COLO829 (cell line): ENCODE measurements around the gene COL4A2.

Experiments
- DNase-seq: peaks from one replicate; pipeline ENCODE4 v3.0.0; 2012; ENCODE audit warnings: low spot score

The COL4A2 gene

DNA sequence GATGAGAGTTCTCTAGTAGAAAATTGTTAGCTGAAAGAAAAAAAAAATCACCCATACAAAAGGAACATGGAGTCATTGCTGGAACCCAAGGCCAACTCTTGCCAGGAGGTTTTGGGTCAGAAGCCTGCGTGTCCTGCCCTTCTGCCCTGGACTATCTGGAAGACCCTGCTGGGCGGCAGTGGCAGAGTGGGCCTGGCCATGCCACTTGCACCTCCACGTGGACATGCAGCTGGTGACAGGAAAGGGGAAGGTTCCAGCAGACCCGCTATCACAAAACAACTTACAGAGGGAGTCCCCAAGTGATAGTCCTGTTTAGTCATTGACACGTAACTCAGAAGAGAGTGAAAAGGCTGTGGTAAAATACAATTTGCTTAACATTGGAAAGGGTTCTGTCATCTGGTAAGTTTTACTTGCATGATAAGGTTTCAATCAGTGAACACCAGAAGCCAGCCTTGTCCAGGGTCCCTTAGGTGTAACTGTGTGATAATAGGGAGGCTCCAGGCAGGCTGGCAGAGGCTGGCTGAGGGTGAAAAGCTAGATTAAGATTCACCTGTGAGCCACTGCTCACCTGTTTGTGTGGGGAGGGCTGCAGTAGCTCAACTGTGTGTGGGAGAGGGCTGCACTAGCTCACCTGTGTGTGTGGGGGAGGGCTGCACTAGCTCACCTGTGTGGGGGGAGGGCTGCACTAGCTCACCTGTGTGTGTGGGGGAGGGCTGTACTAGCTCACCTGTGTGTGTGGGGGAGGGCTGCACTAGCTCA lies 47.8 kb downstream of the COL4A2 start:
- no peak for DNase-seq

- DNase-seq, result no peak
Measured at GRCh38 chr13:110356362-110356761, 49.3 kb downstream of the COL4A2 start.

DNA sequence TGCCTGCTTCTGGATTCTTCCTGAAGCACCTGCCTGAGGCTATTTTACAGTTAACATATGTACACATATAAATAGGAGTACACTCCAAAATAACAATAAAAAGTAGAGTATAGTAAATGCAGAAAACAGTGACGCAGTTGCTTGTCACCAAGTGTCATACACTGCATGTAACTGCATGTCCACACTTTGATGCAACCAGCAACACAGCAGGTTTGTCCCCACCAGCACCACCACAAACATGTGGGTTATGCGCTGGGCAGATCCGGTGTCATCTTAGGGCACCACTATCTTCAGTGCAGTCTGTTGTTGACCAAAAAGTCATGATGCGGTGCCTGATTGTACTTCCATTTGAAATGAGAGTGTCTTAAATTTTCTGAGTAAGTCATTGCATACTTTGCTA lies 51.3 kb downstream of the COL4A2 start:
- no peak for DNase-seq

GRCh38 chr13:110359840-110360301 lies 52.8 kb downstream of the COL4A2 start:
- no peak for DNase-seq

DNA sequence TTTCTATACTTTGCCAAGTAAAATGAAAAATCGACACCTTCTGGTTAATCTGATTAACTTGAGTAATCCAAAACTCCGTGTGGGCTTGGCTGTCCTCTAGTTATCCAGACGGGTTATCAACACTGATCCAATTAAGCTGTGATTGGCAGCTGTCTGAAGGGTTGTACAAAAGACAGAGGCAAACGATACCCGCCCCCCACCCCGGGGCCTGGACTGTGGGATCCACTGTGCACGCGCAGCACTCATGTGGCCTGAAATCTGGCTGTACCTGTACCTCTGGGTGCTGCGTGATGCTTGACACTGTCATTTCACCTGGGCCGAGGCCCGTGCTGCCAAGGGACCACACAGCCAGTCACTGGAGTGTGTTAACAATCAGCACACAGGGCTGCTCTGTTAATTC lies 53.5 kb downstream of the COL4A2 start:
- no peak for DNase-seq

- no peak for DNase-seq
Measured at GRCh38 chr13:110361365-110361911, 54.4 kb downstream of the COL4A2 start.

DNA sequence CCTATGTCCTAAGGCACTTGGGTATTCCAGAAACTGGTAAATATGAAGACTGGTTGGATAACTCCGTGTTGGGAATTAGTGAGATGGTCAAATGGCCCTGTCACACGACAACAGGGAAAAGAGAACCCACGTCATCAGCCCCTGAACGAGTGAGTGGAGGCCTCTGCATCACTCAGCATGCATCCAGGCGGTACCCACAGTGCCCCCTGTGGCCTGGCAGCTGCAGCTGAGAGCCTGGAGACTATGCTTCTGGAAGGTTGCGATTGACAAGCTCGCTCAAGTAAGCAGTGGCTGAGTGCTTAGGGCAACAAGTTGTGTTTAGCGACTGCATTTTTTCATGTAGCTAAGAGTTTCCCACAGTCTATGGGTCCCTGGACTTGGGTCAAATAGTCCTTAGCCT lies 55.9 kb downstream of the COL4A2 start:
- DNase-seq, result no peak

- no peak for DNase-seq
Measured at GRCh38 chr13:110364081-110364480, 57.0 kb downstream of the COL4A2 start.

DNA sequence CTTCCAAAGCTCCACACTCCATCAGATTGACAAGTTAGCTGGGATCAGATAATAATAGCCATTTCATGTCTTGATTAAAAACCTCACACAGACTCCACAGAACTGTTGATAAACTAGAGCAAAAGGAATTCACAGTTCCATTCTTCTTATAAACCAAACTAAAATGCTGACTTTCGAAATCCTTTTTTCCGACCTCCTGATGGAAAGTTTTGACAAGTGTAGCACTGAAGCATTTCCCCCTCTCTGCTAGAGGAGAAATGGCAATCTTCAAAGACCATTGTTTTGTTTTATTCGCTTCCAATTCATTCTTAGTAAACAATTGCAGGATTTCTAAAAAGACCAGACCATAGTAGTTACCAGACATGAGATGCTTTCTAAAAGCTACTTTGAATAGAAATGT lies 58.8 kb downstream of the COL4A2 start:
- DNase-seq, result no peak

DNA sequence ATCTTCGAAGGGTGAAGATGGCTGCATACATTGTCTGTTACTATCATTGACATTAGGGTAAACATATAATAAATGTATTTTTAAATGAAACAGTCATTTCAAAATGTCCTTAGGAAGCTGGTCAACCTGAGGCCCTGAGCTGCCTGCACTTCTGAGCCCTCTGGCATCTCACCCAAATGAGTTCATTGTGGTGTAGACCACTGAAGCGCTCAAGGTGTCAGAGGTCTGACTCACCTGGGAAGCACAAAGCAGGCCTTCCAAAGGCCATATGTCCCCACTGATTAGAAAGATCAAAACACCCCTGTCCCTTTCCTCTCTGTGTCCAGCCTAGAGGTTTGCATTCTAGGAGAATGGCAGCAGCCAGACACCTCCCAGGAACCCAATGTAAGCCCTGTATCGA lies 59.6 kb downstream of the COL4A2 start:
- no peak for DNase-seq

DNA sequence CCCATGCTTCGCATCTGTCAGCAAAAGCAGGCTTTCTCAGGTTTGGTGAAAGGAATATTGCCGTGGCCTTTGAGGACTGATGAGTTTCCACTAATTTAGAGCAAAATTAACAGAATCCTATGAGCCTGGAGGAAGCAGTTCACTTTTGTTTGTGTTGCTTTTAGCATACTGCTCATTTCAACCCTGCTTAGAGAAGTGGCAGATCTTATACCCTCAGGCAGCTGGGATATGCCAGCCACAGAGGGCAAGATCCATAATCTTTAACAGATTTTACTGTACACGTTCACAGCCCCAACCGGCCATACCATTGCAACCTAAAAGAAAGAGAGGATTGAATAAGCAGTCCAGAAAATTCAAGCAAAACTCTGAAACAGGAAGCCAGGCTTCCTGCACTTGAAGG lies 60.5 kb downstream of the COL4A2 start:
- peak; percentile 21 for DNase-seq

GRCh38 chr13:110368408-110368807 lies 61.3 kb downstream of the COL4A2 start:
- no peak for DNase-seq

GRCh38 chr13:110369400-110369799 lies 62.3 kb downstream of the COL4A2 start:
- no peak for DNase-seq

DNA sequence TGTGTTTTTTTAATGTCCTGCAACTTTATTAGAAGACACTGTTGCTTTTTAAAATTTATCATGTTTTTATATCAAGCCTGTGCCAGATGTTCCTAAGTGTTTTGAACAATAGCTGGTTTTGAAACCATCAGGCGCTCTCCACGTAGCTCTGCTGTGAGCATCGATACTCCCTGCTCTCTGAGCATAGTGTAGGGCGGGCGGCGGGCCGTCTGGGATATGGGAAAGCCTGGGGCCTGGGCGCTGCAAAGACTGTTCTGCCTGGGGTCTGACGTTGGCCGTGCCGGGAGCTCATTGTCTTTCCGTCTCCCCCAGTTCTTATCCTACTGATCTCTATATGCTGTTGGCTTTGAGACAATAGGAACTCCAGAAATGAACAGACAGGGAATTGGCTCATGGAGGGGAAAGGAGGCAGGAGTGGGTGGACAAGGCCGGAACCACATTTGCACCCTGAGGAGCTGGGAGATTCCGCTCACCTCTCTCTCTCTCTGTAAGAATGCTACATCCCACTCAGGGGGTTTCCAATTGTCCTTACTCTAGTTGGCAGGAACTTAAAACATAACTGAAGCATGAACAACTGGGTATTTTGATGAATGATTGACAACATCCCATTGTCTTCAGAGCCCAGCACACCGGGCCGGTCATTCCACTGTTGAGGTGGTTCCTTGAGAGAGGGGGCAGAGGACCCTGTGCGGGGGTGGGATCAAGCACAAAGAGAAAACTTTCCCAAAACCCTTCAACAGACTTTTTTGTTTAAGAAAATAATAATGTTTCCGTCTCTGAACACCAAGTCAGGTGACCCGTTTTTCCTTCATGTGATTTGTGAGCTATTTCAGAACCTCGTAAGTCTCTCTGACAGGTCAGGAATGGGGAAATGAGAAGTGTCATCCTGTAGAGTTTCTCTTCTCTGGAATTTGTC lies 64.7 kb downstream of the COL4A2 start:
- no peak for DNase-seq

DNA sequence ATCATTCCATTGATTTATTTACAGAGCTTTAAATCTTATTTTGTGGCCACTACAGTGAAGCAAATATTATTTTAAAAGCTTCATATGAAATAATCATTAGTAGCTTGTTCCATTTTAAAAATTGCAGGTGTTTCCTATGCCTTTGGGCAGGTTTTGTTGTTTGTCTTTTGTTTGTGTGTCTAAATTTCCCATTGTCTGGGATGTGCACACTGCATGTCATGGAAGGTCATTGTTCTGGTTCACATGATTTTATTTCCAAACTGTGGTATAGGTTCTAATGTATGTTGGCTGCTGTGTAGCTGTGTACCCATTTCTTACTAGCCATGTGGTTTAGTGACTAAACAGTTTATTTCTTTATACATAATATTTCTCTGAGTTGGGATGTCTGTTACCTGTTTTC lies 65.6 kb downstream of the COL4A2 start:
- no peak for DNase-seq

- no peak for DNase-seq
Measured at GRCh38 chr13:110373617-110374016, 66.5 kb downstream of the COL4A2 start.

DNA sequence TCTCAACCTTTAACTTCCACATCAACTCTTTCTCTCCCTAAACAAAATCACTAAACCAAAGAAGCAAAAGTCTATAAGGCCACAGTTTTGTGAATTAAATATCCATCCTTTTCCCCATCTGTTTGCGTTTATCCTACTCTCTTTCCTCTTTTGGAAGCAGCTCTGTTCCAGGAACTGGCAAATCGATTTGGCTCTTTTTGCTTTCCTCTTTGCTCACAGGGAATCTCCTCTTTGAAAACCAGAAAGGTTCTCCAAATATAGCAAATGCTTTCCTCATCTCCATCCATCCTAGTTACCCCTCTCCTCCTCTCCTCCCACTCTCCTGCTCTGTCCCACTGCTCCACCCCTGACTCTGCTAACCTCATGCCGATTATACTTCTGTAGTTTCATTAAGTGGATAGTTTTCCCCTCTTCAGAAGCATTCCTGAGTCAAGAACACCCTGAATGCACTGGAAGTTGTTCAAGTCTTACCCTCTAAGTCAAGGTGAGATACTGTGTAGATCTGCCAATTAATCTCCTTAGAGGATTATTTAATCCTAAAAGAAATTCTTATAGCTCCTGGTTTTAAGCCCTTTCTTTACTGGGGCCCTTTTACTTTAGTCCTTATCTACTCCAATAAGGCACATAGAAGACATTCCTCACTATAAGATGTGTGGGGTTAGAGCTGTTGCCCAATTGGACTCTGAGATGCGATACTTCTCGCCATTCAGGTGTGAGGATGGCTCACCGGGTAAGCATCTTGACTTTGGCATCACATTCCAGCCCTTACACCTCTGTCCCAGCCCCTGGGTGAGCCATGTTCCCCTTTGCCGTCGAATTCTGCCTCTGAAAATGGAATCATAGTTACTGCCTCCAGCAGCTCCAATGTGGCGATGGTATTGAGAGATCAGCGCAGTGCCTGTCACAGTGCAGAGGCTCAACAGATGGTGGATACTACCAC lies 67.6 kb downstream of the COL4A2 start:
- DNase-seq, result no peak

GRCh38 chr13:110376120-110376519 lies 69.0 kb downstream of the COL4A2 start:
- no peak for DNase-seq

GRCh38 chr13:110377178-110377825 lies 70.2 kb downstream of the COL4A2 start:
- DNase-seq, result no peak

GRCh38 chr13:110377826-110378201 lies 70.7 kb downstream of the COL4A2 start:
- DNase-seq, result no peak

- no peak for DNase-seq
Measured at GRCh38 chr13:110379358-110379757, 72.3 kb downstream of the COL4A2 start.
